T-cell (primary cell): ENCODE measurements around the gene TSC22D4. TPM values are rescaled to one million over a fixed set of nuclear protein-coding genes. Genes with fewer than 3 reads are reported as not detected.
"Not testable (repeated sequence)": the region's sequence is repeated elsewhere in the genome, so short reads cannot be mapped to it uniquely, and the experiment has no call there.

Source experiments
- ATAC-seq, 4 experiments: fragments of 200-7000 bp in 3 of 4; fragments of 150-1000 bp in 1 of 4; cut with Tn5 transposase; replicated peaks in 1 of 4; 1 replicate in 3 of 4; 2 replicates in 1 of 4; pipeline ENCODE4 v1.10.0; 2021; ENCODE audit warnings: moderate library complexity in 3 of 4, mild to moderate bottlenecking in 2 of 4, moderate number of reproducible peaks in 1 of 4
- CTCF ChIA-PET, 2 donors: fragments of 300-600 bp; sonication (Branson Sonifier 250); formaldehyde crosslinking; loops; one replicate each; lab custom pipeline; 2022; ENCODE audit warnings: antibody characterized with exemption in 2 of 2; lab: Charles Lee
- POLR2A ChIA-PET, 2 donors: fragments of 300-600 bp; sonication (Branson Sonifier 250); formaldehyde crosslinking; loops; one replicate each; lab custom pipeline; 2022; ENCODE audit warnings: antibody characterized with exemption in 2 of 2; lab: Charles Lee
- DNase-seq, 35 experiments: peaks; one replicate each; pipeline versions ENCODE4 v3.0.0 to v3.0.0-alpha.2; 2013 to 2023
- H3K27ac ChIP-seq: one replicate; pipeline ENCODE4 v1.5.1; 2013; ENCODE audit warnings: low read length
- H3K27me3 ChIP-seq, 2 experiments: replicated peaks in 1 of 2; 1 replicate in 1 of 2; 2 replicates in 1 of 2; pipeline versions ENCODE4 v1.6.1 to v1.7.0; 2013; ENCODE audit warnings: low read length in 1 of 2, mixed read lengths in 1 of 2; ENCODE audit not compliant: control insufficient read depth in 2 of 2, insufficient read depth in 2 of 2; ENCODE audit errors: extremely low read depth in 1 of 2
- H3K36me3 ChIP-seq, 2 donors: 1 replicate in 1 of 2; 2 replicates in 1 of 2; pipeline versions ENCODE4 v1.6.1 to v1.7.0; 2013; ENCODE audit warnings: low read length in 1 of 2; ENCODE audit not compliant: control insufficient read depth in 2 of 2, insufficient read depth in 1 of 2; ENCODE audit errors: extremely low read depth in 1 of 2
- H3K4me1 ChIP-seq, 2 experiments: 1 replicate in 1 of 2; 2 replicates in 1 of 2; pipeline versions ENCODE4 v1.6.1 to v1.7.0; 2013; ENCODE audit warnings: low read length in 2 of 2, mixed read lengths in 1 of 2; ENCODE audit not compliant: insufficient read depth in 2 of 2, control insufficient read depth in 1 of 2; ENCODE audit errors: extremely low read depth in 1 of 2
- H3K4me3 ChIP-seq, 2 donors: 1 replicate in 1 of 2; 2 replicates in 1 of 2; pipeline versions ENCODE4 v1.5.1 to v1.7.0; 2013; ENCODE audit warnings: mild to moderate bottlenecking in 2 of 2, low read length in 1 of 2, moderate library complexity in 1 of 2; ENCODE audit not compliant: control insufficient read depth in 1 of 2; ENCODE audit errors: extremely low read depth in 1 of 2
- H3K9me3 ChIP-seq: 2 replicates; pipeline ENCODE4 v1.7.0; 2013
- H3K27ac Mint-ChIP-seq, 2 donors: one replicate each; pipeline ENCODE4 v1.8.0; 2020 to 2021; ENCODE audit warnings: mild to moderate bottlenecking in 2 of 2, mixed read lengths in 2 of 2
- H3K27me3 Mint-ChIP-seq, 2 donors: one replicate each; pipeline ENCODE4 v1.8.0; 2021 to 2022; ENCODE audit warnings: mixed read lengths in 2 of 2
- H3K36me3 Mint-ChIP-seq: one replicate; pipeline ENCODE4 v1.8.0; 2021; ENCODE audit warnings: mixed read lengths
- H3K4me1 Mint-ChIP-seq, 3 donors: one replicate each; pipeline ENCODE4 v1.8.0; 2020 to 2022; ENCODE audit warnings: mixed read lengths in 3 of 3, mild to moderate bottlenecking in 1 of 3
- H3K4me3 Mint-ChIP-seq, 3 donors: one replicate each; pipeline ENCODE4 v1.8.0; 2020 to 2022; ENCODE audit warnings: mild to moderate bottlenecking in 3 of 3, mixed read lengths in 3 of 3, moderate library complexity in 3 of 3
- H3K9me3 Mint-ChIP-seq, 3 donors: one replicate each; pipeline ENCODE4 v1.8.0; 2020 to 2022; ENCODE audit warnings: mixed read lengths in 3 of 3
- WGBS: methylation state at CpG from one replicate; pipeline ENCODE4 v1.1.5; 2013; ENCODE audit warnings: missing lambda C conversion rate; ENCODE audit not compliant: insufficient coverage; 5-methylcytosine and 5-hydroxymethylcytosine counted together
- total RNA-seq, 35 experiments: library from RNA in 6 of 35; stranded (reverse) in 6 of 35; fragments of 120-200 nt in 1 of 35; gene quantifications; one replicate each; pipeline versions ENCODE4 v1.2.1 to v1.2.4 and lab custom pipeline; 2013 to 2026

TSC22D4 gene
- total RNA-seq, 5 donors from 2014 or later (not counting 1 experiment from before 2014, with no cell fraction given): 85.2 to 160 (median 148) TPM

DNA sequence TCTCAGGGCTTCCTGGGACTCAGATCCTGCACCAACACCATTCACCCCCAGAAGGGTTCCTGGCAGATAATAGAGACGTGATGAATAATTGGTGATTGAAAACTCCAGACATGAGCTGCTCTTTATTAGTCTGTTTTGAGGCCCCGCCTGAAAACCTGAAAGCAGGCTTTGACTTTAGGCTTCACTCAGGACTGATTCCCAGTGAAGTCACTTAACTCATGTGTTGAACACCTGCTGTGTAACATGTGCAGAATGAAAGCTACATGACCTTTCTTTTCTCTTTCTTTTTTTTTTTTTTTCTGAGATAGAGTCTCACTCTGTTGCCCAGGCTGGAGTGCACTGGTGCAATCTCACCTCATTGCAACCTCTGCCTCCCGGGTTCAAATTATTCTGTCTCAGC, 23.8 kb downstream of the TSC22D4 start:
- Mint-ChIP-seq H3K27ac (peak overlapping the region; percentile 81 to 84), H3K4me1 (peaks cover 9 to 22% (median 22%) of the 10 kb centered on the region in 3 donors), H3K9me3 (no peaks in the 10 kb centered on the region), H3K27me3 (no peaks in the 10 kb centered on the region), H3K4me3 (peak overlapping the region in 1 of 3 donors; percentile 53), H3K36me3 (peaks cover 9% of the 10 kb centered on the region)
- Histone ChIP-seq H3K9me3 (no peaks in the 10 kb centered on the region), H3K27ac (no peak overlapping the region), H3K36me3 (peaks cover 0 to 4% of the 10 kb centered on the region in 2 donors), H3K4me3 (no peak overlapping the region), H3K27me3 (peaks cover 0 to 1% of the 10 kb centered on the region in 2 experiments), H3K4me1 (peaks cover 0 to 25% of the 10 kb centered on the region in 2 experiments)
- ChIA-PET CTCF (interaction anchor here (0.5 to 1.9 kb wide), 7 partner anchors 10 to 624 kb away, joined by 3 to 6 read pairs (median 3); partner anchors contain the start of gene ACTL6B (in 1 of the 2)), POLR2A (no interaction called here)
- ATAC-seq (no peak), DNase-seq (no peak)
- WGBS: 100% methylated on average over 1 of the region's 3 CpGs

DNA sequence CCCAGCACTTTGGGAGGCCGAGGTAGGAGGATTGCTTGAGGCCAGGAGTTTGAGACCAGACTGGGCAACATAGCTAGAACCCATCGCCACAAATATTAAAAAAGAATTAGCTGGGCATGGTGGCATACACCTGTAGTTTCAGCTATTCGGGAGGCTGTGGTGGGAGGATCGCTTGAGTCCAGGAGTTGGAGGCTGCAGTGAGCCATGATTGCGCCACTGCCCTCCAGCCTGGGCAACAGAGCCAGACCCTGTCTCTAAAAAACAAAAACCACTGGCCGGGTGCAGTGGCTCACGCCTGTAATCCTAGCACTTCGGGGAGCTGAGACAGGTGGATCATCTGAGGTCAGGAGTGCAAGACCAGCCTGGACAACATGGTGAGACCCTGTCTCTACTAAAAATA, 25.2 kb downstream of the TSC22D4 start:
- H3K9me3 ChIP-seq, H3K27ac ChIP-seq, H3K4me3 Mint-ChIP-seq, H3K4me3 ChIP-seq, H3K9me3 Mint-ChIP-seq, H3K27me3 Mint-ChIP-seq, H3K36me3 Mint-ChIP-seq, ATAC-seq, H3K36me3 ChIP-seq, H3K27me3 ChIP-seq, DNase-seq: not testable (repeated sequence)
- CTCF ChIA-PET: interaction anchor here (0.6 to 1.9 kb wide), 6 partner anchors 15 to 515 kb away, joined by 3 to 6 read pairs (median 4); no protein-coding TSS in a partner anchor
- H3K4me1 ChIP-seq: peaks cover 0 to 28% of the 10 kb centered on the region in 2 experiments
- Mint-ChIP-seq H3K27ac (peak overlapping the region in 1 of 2 donors; percentile 81), H3K4me1 (peaks cover 9 to 26% (median 22%) of the 10 kb centered on the region in 3 donors)
- WGBS: 96% methylated on average over 7 of the region's 8 CpGs
- POLR2A ChIA-PET: interaction anchor here in 1 of 2 donors (0.6 to 0.9 kb wide), 3 partner anchors 9 to 34 kb away, joined by 4 to 6 read pairs (median 4); no protein-coding TSS in a partner anchor

DNA sequence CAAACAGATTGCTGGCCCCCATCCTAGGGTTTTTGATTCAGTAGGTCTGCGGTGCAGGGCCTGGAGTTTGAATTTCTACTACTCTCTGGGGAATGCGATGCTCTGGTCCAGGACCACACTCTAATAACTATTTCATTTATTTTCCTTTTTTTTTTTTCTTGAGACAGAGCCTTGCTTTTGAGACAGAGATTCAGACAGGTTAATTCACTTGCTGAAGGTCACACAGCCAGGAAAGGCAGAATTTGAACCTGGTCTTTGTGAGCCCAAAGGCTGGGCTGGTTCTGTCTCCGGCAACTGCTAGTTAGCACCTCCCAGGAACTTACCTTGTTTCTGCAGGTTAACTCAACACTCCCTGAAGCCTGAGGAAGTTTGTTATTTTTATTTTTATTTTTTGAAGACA, 26.5 kb downstream of the TSC22D4 start:
- DNase-seq (no peak), ATAC-seq (no peak)
- 100% methylated on average over 1 of the region's 3 CpGs for WGBS
- Histone ChIP-seq H3K4me1 (peaks cover 0 to 28% of the 10 kb centered on the region in 2 experiments), H3K36me3 (no peaks in the 10 kb centered on the region), H3K27me3 (peaks cover 0 to 3% of the 10 kb centered on the region in 2 experiments), H3K9me3 (no peaks in the 10 kb centered on the region), H3K27ac (no peak overlapping the region), H3K4me3 (no peak overlapping the region)
- ChIA-PET CTCF (no interaction called here), POLR2A (interaction anchor here in 1 of 2 donors (0.6 kb wide), 1 partner anchor 12 kb away, joined by 3 read pairs; no protein-coding TSS in a partner anchor)
- Mint-ChIP-seq H3K4me3 (no peak overlapping the region), H3K27ac (no peak overlapping the region), H3K4me1 (peaks cover 9 to 26% (median 22%) of the 10 kb centered on the region in 3 donors), H3K27me3 (no peaks in the 10 kb centered on the region), H3K9me3 (no peaks in the 10 kb centered on the region), H3K36me3 (no peaks in the 10 kb centered on the region)

DNA sequence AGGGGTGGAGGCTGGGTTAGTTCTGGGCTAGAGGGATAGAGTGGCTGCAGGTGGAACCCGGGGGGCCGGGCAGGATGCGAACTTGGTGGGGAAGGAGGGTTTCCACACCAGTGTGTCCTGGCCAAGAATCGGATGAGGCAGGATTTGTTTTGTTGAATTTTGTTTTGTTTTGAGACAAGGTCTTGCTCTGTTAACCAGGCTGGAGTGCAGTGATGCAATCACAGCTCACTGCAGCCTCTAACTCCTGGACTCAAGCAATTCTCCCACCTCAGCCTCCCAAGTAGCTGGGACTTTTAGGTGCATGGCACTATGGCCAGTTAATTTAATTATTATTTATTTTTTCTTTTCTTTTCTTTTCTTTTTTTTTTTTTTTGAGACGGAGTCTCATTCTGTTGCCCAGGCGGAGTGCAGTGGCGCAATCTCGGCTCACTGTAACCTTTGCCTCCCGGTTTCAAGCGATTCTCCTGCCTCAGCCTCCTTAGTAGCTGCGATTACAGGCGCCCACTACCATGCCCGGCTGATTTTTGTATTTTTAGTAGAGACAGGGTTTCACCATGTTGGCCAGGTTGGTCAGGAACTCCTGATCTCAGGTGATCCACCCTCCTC, 29.7 kb downstream of the TSC22D4 start:
- no CpG with 5 or more reads among the region's 13 CpGs for WGBS
- H3K27ac Mint-ChIP-seq: peak overlapping the region in 1 of 2 donors; percentile 16

DNA sequence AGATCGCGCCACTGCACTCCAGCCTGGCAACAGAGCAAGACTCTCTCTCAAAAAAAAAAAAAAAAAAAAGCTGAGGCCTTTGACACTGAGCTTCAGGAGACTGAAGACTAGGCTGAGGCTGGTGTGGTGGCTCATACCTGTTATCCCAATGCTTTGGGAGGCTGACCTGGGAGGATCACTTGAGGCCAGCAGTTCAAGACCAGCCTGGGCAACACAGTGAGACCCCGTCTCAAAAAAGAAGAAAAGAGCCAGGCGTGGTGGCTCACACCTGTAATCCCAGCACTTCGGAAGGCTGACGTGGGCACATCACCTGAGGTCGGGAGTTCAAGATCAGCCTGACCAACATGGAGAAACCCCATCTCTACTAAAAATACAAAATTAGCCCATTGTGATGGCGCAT, 31.7 kb downstream of the TSC22D4 start:
- ATAC-seq, H3K9me3 ChIP-seq, H3K27me3 Mint-ChIP-seq, H3K36me3 Mint-ChIP-seq, DNase-seq, H3K4me3 ChIP-seq, H3K27me3 ChIP-seq, H3K9me3 Mint-ChIP-seq, H3K27ac Mint-ChIP-seq, H3K27ac ChIP-seq, H3K36me3 ChIP-seq, H3K4me3 Mint-ChIP-seq: not testable (repeated sequence)
- WGBS: 91% methylated on average over 5 of the region's 8 CpGs
- peaks cover 2 to 22% of the 10 kb centered on the region in 2 experiments for H3K4me1 ChIP-seq
- peaks cover 7 to 25% (median 11%) of the 10 kb centered on the region in 3 donors for H3K4me1 Mint-ChIP-seq
- ChIA-PET CTCF (interaction anchor here (0.6 to 1.3 kb wide), 4 partner anchors 12 to 1961 kb away, joined by 3 to 4 read pairs (median 3); no protein-coding TSS in a partner anchor), POLR2A (interaction anchor here in 1 of 2 donors (0.7 kb wide), 1 partner anchor 13 kb away, joined by 6 read pairs; no protein-coding TSS in a partner anchor)

More for the DNA sequence above, 29.7 kb downstream of the TSC22D4 start:
- H3K27me3 Mint-ChIP-seq: no peaks in the 10 kb centered on the region
- H3K36me3 Mint-ChIP-seq: no peaks in the 10 kb centered on the region
- no peak overlapping the region for H3K4me3 ChIP-seq
- peaks cover 0 to 3% of the 10 kb centered on the region in 2 experiments for H3K27me3 ChIP-seq
- H3K4me1 ChIP-seq: peaks cover 2 to 31% of the 10 kb centered on the region in 2 experiments
- DNase-seq: no peak
- no peaks in the 10 kb centered on the region for H3K9me3 Mint-ChIP-seq
- POLR2A ChIA-PET: no interaction called here
- no peak overlapping the region for H3K27ac ChIP-seq
- peak overlapping the region in 2 of 3 donors; percentile 22 to 25 for H3K4me3 Mint-ChIP-seq
- no peaks in the 10 kb centered on the region for H3K36me3 ChIP-seq
- no peaks in the 10 kb centered on the region for H3K9me3 ChIP-seq
- peaks cover 7 to 18% (median 14%) of the 10 kb centered on the region in 3 donors for H3K4me1 Mint-ChIP-seq
- CTCF ChIA-PET: interaction anchor here (0.6 to 1.5 kb wide), 4 partner anchors 11 to 244 kb away, joined by 3 to 5 read pairs (median 3); partner anchors contain the start of gene ZCWPW1 (in 1 of the 2)
- ATAC-seq: no peak

DNA sequence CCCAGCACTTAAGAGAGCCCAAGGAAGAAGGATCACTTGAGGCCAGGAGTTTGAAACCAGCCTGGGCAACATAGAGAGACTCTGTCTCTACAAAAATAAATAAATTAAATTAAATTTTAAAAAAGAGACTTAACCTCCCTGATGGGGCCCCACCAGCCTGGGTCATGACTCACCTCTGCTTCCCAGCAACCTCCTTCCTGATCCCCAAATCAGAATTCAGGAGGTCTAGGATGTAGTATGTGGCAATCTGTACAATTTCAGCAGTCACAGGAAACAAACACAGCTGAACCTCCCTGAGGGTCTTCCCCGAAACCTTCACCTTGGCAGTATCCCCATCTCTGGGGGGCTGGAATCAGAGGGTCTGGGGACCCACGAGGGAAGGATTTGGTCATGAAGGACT, 33.0 kb downstream of the TSC22D4 start:
- Mint-ChIP-seq H3K4me1 (peaks cover 7 to 25% (median 11%) of the 10 kb centered on the region in 3 donors), H3K9me3 (no peaks in the 10 kb centered on the region), H3K27me3 (no peaks in the 10 kb centered on the region), H3K36me3 (no peaks in the 10 kb centered on the region), H3K27ac (no peak overlapping the region), H3K4me3 (no peak overlapping the region)
- no peak overlapping the region for H3K4me3 ChIP-seq
- ATAC-seq: no peak
- DNase-seq: no peak
- no peaks in the 10 kb centered on the region for H3K9me3 ChIP-seq
- 67% methylated on average over 1 of the region's 2 CpGs for WGBS
- CTCF ChIA-PET: no interaction called here
- H3K27me3 ChIP-seq: peaks cover 0 to 3% of the 10 kb centered on the region in 2 experiments
- peaks cover 2 to 22% of the 10 kb centered on the region in 2 experiments for H3K4me1 ChIP-seq
- no peak overlapping the region for H3K27ac ChIP-seq
- POLR2A ChIA-PET: no interaction called here
- no peaks in the 10 kb centered on the region for H3K36me3 ChIP-seq
